Activated CD4-positive, alpha-beta T cell treated with anti-CD3 and anti-CD28 coated beads for 24 hours (primary cell): ENCODE measurements around the gene DTX1.

Experiments used
- DNase-seq, 2 donors: peaks; one replicate each; pipeline ENCODE4 v3.0.0-alpha.2; 2020; ENCODE audit warnings: low read depth in 2 of 2

DTX1 gene

GRCh38 chr12:113094738-113095137 is 38.2 kb downstream of the DTX1 start:
- no peak for DNase-seq

GRCh38 chr12:113095405-113095804 is 38.9 kb downstream of the DTX1 start:
- DNase-seq: no peak

DNA sequence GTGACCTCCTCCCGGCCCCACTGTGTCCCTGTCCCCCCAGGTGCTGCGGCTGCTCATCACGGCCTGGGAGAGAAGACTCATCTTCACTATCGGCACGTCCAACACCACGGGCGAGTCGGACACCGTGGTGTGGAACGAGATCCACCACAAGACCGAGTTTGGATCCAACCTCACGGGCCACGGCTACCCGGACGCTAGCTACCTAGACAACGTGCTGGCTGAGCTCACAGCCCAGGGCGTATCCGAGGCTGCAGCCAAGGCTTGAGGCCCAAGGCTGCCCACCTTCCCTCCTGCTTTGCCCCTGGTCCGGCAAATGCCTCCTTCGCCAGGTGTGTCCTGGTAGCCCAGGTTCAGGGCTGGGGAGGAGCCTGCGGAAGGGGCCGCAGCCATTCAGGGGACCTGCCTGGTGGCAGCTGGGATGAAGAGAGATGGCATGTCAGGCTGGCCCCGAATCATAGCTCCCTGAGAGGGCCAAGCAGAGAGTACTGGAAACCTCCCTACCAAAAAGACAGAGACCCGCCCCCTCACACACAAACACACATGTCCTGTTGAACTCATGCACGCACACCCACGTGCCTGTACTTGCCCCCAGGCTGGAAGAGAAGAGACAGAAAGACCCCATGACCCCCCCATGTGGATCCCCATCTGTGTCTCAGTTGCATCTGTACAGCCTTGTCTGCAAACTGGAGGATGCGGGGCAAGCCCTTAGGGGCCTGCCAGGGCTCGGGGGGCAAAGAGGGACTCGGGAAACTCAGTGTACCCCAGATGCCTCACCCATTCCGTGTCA is 40.3 kb downstream of the DTX1 start:
- DNase-seq: no peak

DNA sequence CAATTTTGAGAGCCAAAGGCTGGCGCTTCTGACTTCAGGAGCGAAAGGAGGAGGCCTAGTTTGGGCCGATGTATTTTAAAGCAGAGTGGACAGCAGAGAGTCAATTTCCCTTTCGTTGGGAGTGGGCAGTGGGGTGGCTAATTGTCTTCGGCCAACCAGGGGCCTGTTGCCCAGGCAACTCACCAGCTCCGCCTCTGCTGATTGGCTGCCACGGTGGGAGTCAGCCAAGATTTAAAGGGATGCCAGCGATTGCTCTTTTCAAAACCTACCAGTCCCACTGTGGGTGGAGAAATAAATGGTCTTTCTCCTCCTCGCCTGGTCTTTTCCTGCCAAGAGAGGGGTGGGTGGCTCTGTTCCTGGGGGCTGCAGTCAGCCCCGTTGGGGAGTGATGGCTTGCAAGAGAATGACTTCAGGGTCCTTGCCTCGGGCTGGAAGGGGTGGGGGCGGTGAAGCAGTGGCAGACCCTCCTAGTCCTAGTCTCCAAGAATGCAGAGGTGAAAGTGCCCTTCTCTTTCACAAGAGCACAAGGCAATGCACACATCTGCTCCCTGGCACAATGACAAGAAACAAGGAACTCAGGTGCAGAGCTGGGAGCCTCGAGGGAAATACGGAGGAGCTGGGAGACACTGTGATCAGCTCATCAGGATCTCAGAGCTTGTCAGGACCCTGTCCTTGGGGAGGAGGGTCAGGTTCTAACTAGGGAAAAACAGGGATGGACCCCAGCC is 41.3 kb downstream of the DTX1 start:
- DNase-seq: no peak

DNA sequence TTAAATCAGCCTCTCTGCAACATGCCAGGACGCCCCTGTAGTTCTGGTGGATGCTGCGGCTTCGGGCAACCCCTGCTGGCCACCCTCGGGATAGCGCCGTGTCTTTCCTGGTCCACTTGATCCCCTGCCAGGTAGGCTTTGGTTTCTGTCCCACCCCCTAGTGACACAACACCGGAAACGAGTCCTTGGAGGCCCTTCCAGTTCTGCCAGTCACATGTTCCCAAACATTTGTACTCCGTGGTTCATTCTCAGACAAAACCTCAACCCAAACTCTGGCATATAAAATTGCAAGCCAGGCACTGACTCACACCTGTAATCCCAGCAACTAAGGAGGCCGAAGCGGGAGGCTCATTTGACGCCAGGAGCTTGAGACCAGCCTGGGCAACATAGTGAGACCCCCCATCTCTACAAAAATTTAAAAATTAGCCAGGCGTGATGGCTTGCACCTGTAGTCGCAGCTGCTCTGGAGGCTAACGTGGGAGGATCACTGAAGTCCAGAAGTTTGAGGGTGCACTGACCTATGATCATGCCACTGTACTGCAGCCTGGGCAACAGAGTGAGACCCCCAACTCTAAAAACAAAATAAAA is 42.0 kb downstream of the DTX1 start:
- peak; percentile 64 to 73 for DNase-seq

GRCh38 chr12:113099364-113099763 is 42.8 kb downstream of the DTX1 start:
- DNase-seq: no peak

GRCh38 chr12:113099764-113100163 is 43.2 kb downstream of the DTX1 start:
- no peak for DNase-seq

DNA sequence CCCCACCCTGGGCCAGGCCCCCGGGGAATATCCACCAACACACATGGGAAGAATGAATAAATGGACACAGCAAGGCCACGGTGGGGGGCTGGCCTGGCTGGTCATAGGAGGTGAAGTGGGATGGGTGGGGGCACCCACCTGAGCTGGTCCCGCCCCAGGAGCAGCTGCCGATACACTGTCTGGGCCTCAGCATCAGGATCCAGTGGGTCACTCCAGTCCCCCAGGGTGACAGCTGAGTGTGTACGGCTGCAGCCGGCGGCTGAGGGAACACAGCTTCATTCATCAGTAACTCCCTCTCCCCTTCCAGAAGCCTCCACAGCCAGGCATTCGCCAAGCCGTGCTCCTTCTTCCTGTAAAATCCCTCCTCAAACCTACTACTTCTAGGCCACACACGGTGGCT is 45.2 kb downstream of the DTX1 start:
- DNase-seq: no peak

DNA sequence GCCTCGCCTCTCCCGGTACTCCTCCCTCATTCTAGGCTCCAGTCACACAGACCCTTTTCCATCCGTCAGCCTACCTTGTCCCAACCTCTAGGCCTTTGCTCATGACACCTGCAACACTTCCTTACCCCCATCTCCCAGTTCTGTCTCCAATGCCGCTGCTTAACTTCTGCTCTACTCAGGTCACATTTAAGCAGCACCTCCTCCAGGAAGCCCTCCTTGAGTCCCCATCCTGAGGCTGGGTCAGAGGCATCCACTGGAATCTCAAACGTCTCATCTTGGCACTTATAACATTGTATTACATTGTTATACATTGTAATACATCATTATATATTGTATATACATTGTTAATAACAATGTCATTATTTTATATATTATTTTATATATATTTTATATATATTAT is 46.3 kb downstream of the DTX1 start:
- DNase-seq: no peak

DNA sequence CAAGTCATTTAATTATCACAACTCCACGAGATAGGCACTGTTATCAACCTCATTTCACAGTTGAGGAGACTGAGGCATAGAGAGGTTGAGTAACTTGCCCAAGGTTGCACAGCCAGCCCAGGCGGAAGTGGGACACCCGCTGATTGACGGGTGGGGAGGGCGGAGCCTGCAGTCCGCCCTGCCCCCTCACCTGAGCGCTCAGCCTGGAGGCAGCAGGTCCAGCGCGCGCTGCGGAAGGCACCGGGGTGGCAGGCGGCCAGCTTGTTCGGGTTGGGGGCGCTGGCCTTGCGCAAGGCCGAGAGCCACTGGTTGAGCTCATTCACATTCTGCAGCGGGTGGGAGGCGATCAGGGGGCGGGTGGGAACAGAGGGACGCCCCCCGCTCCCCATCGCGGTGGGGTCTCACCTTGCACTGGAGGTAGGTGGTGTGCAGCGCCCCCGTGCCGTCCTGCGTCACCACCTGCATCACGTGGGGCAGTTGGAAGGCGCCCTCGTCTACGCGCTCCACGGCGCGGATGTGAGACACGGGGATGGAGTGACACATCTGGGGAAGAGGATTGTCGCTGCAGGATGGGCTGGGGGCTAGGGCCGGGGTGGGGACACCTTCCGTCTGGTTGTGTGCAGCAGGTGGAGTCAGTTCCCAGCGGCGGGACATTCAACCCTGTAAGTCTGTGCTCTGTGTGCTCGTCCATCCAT is 47.4 kb downstream of the DTX1 start:
- peak; percentile 48 to 53 for DNase-seq

- DNase-seq: no peak
Measured at GRCh38 chr12:113104953-113105510, 48.5 kb downstream of the DTX1 start.

GRCh38 chr12:113105606-113106271 is 49.2 kb downstream of the DTX1 start:
- DNase-seq: no peak

DNA sequence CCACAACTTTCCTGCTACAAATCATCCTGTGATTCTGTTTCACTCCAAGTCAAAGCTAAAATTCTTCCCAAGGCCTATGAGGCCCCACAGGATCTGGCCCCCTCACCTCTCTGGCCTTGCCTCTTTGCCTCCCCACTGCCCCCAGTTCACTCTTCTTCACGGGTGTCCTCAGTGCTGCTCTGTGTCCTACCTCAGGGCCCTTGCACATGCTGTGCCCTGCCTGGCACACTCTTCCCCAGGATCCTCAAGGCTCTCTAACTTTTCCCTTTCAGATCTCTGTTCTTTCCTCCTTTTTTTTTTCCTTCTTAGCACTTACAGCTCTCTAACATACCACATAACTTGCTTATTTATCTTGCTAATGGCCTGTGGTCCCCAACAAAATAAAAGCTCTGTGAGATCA is 49.8 kb downstream of the DTX1 start:
- DNase-seq: no peak

DNA sequence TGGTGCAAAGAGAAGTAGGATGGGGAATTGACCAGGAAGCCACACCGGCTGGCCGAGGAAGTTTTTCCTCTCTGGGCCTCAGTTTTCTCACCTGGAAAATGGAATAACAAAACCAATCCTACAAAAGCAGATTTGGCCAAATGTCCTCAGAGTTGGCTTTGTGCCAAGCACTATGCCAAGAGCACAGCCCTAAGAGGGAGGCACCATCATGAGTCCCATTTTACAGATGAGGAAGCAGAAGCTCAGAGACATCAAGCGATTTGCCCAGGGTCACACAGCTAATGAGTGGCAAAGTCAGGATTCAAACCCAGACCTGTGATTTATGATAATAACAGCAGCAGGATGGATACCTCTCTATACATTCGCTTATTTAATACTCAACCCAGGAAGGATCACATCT is 51.8 kb downstream of the DTX1 start:
- no peak for DNase-seq

DNA sequence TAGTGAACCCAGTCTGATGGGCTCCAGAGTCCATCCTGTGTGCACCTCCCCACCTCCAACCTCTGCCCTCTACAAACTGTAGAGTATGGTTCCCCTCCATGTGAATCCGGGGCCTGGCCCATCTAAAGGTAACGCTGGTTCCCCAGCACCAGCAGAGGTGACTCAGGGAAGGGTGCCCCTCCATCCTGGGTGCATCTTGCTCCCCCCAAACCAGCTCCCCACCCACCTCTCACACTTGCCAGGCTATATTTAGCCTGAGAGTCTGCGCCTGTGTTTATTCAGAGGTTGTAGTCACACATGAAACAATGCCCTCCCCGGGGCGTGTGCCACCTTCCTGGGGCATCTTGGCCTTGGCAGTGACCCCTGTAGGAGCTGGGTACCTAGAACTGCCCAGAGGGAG is 52.8 kb downstream of the DTX1 start:
- no peak for DNase-seq

DNA sequence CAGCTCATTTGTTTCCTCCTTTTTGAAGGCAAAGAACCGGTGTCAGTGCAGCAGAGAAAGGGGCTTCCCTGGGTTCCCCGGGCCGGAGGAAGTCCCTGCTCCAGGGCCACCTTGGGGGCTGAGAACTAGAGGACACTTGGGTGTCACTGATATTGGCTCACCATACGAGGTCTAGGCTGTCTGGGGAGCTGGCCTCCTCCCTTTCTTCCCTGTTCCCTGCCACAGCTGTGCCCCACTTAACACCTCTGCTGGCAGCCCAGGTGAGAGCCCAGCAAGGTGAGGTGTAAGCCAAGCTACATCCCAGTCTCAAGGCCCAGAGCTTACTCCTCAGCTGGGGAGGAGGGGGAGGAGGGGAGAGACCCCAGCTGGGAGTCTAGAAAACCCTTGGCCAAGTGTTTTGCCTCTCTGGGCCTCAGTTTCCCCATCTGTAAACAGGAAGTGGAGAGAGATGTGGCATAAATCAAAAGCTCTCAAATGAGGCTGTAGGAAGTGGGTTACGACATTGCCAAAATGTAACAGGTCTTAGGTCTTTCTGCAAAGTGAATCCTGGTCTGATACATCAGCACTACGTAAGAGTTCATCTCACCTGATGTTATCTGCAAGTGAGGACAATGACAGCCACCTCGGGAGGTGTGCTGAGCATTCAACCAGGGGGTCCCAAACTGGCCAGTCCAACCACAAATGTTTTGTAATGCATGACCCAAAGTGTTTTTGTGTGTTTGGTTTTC is 53.5 kb downstream of the DTX1 start:
- no peak for DNase-seq

DNA sequence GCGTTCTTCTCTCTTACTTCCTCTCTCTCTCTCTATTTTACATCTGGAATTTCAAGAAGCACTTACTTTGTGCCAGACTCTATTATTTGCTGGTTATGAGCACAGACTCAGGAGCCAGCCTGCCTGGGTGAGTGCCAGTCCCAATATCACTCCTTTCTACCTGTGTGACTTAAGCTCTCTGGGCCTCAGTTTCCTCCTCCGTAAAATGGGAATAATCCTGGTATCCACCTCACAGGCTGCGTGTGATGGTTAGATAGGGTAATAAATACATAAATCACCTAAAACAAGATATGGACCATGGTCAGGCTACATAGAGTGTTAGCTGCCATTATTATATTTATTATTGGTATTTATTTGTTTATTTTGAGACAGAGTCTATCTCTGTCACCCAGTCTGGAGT is 54.7 kb downstream of the DTX1 start:
- no peak for DNase-seq

GRCh38 chr12:113112043-113112899 is 55.7 kb downstream of the DTX1 start:
- no peak for DNase-seq

- no peak for DNase-seq
Measured at GRCh38 chr12:113113397-113113796, 56.9 kb downstream of the DTX1 start.
